Right ventricle myocardium inferior (tissue), 1 donor: ENCODE measurements around the gene EPB41L4B. TPM values are rescaled to one million over a fixed set of nuclear protein-coding genes. Genes with fewer than 3 reads are reported as not detected.
"Not testable (repeated sequence)": the region's sequence is repeated elsewhere in the genome, so short reads cannot be mapped to it uniquely, and the experiment has no call there.

Source experiments
- ATAC-seq: fragments of 200-7000 bp; cut with Tn5 transposase; one replicate; pipeline ENCODE4 v1.9.1; 2020; ENCODE audit warnings: mild to moderate bottlenecking, moderate library complexity
- DNase-seq: peaks from one replicate; pipeline ENCODE4 v3.0.0; 2021; ENCODE audit errors: missing footprints
- intact Hi-C: fragments of 100-400 bp; cut with DNase I; formaldehyde crosslinking; loops from one replicate; pipeline ENCODE4 v1.11.0; 2022
- total RNA-seq: library from RNA; stranded (reverse); fragmentation: NEBNext Ultra II Directional; extraction: Animal tissue kit (Norgen Biotek cat#: 25700); gene quantifications from one replicate; pipeline ENCODE4 v1.2.1, GENCODE V29; 2021
- donor health status: DM: no; HTN: yes; CAD: no; lungs with severe emphysema.

EPB41L4B gene
- total RNA-seq, 1 donor from 2014 or later, result 8.1 TPM

DNA sequence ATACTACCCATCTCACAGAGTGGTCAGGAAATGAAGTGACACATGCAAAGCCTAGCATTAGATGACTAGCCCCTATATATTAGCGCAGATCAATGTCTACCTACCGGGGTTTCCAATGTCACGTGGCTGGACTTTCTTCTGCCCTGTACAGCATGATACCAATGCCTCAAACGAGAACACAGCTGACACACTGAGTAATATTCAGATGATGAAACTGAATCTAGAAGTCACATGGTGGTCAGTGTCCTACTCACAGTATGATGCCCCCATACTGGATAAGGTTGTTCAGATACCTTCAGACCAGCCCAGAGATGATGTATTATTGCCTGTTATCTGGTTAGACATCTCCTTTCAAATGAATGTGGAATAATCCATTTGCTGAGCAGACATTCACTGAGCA lies 82.7 kb downstream of the EPB41L4B start:
- intact Hi-C loops, result no loop called here
- DNase-seq, result no peak
- ATAC-seq, result no peak

DNA sequence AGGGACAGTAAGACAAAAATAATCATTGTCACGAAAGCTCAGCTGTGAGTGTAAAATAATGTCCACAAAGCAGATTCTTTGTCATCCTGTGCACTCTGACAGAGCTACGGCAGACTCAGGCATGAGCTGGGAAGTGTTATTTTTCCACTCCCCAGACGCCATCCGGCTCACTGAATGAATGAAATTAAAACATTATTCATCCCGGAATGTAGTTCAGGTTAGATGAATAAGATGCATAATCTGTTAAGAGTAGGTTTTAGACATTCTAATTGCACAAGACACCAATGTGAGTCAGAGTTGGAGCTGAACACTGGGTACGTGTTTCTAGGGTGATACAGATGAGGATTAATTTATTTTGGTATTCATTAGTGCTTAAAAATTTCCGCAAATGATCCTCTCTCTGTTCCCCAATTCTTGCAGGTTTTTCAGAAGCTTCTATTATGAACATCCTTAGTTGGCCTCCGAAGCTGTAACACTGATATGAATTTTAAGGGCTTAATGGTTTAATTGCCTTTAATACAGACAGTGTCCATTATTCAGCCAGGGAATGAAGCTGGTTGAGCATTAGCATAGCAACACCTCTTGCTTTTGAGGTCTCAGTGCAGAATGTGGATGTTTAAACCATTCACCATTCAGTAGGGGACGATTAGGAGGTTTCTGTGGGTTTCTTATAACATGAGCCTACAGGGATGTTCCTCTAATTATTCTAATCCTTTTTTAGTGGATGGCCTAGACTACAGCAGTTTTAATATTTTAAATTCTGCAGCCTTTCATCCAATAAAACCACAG lies 88.2 kb downstream of the EPB41L4B start:
- intact Hi-C loops, result no loop called here
- no peak for DNase-seq
- ATAC-seq, result no peak

DNA sequence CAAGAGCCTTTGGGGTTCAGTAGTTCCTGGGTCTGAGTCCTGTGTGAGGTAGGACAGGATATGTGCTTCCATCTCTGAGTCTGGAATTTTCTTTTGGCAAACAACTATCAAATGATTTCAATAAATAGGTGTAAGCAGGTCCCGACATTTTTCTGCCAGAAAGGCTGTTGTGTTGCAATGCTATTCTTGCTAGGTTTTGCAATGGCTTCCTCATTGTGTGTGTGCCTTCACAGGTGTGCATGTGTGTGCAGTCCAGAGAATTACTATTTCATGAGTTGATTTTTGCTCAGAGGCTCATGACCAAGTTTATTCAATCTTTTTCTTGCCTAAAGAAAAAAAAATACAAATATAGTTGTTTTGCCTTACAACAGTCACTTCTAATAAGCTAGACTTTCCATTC lies 89.3 kb downstream of the EPB41L4B start:
- ATAC-seq (no peak), DNase-seq (no peak)
- intact Hi-C loops, result no loop called here

DNA sequence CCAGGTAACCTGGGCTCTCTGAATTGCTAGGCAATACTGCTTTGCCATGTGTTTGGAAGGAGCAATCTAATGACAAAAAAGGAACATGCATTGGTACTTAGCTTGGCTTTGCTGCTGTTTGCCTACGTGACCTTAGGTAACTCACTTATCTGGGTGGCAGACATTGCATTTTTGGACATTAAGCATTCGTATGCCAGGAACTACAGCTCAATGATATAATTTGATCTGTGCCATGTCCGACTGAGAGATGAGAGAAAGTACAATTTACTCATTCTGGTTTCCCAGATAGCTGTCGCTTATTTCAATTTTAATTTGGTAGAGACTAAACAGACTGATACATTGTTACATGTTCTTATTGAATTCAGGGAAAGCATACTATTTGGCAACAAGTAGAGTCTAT lies 90.6 kb downstream of the EPB41L4B start:
- intact Hi-C loops, result no loop called here
- DNase-seq (no peak), ATAC-seq (no peak)

DNA sequence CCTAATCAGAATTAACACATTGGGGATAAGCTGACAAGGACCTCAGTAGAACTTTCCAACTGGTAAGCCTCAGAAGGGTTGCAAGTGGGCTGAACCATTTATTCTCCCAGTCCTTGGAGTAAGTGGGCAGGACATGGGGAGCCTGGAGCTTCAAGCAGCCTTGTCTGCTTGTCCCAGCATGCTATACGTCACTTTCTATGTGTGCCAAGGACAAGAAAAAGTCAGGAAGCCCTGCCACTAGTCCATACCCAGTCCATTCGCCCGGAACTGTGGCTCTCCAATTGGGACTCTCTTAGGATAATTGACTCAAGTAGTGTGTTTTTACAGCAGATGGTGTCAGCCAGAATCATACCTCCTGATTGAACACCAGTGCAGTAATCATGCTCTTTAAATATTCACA lies 91.2 kb downstream of the EPB41L4B start:
- DNase-seq (no peak), ATAC-seq (no peak)
- intact Hi-C loops, result no loop called here

DNA sequence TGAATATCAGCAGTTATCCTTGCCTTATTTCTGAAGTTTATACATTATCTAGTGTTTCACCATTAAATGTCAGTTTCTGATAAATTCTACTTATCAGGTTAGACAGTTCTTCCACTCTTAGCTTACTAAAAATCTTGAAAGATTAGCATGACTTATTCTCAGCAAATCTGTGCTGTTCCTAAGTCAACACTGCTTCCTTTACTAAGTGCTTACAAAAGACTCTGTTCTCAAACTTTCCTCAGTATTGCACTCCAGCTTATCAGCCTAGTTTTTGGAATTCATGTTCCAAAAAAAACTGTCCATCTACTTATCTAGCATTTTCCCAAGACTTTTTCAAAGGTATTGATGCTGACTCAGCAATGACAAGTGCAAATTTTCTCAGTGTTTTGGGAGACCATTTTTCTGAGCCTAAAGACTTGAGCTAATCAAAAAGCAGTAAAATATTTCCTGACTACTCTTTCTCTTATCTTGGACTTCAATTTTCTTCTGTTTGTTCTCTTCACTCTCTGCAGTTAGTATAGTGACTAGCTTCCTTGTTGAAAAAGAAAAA lies 92.7 kb downstream of the EPB41L4B start:
- DNase-seq (no peak), ATAC-seq (no peak)
- intact Hi-C loops, result no loop called here

DNA sequence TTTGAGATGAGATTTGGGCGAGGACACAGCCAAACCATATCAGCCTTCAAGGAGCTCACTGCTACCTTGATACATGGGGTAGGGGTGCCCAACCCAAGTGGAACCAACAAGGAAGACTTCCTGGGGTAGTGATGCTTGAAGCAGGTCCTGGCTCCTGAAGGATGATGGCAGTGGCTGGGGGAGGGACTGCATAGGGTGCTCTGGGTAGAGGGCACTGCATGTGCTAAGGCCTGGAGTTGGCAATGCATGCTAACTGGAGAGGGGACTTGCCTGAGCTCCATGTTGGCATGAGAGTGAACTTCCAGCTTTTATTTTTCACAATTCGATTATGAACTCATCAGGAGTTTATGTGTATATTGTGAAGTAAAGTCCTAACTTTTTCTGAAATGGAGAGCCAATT lies 95.2 kb downstream of the EPB41L4B start:
- no peak for DNase-seq
- no peak for ATAC-seq
- intact Hi-C loops, result no loop called here

DNA sequence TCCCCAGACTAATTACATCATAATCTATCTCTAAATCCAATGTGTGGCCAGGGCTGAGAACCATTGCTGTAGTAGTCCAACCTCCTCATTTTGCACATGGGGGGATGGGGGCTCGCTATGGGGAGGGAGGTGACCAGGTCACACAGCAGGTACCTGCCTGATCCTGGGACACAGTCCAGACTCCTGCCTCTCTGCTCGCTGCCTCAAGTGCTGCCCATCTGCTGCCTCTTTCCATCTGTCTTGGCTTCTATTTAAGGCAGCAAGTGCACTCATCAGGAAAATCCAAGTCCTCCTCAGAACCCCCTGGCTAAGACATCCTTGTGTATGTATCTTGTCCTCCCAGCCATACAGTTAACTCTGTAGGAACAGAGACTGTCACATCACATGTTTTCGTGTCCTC lies 96.1 kb downstream of the EPB41L4B start:
- DNase-seq, result no peak
- no peak for ATAC-seq
- intact Hi-C loops, result no loop called here

DNA sequence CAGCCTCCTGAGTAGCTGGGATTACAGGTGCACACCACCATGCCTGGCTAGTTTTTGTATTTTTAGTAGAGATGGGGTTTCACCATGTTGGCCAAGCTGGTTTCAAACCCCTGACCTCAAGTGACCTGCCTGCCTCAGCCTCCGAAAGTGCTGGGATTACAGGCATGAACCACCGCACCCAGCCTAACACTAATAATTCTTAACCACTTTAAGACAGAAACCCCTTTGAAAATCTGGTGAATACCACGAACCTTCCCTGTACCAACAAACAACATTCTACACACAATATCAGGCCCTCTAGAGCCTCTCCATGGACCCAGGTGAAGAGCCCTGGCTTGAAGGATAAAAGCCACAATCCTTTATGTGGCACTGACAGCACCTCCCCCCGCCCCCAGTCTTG lies 102.6 kb downstream of the EPB41L4B start:
- ATAC-seq, intact Hi-C loops, DNase-seq: not testable (repeated sequence)

DNA sequence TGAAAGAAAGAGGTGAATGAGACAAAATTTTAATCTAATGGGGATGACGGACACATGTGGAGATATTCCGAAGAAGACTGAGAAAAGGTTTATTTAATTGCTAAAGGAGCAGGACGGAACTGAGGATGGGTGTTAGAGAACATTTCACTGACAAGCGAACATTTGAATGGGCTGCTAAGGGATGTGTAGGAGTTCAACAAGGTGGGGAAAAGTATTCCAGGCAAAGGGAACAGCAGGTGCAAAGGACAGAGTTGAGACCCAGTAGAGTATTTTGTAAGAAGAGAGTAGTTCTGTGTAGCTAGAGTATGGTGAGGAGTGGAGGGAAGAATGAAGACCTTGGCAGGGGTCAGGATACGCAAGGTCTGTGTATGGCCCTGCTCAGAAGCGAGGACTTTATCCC lies 106.4 kb downstream of the EPB41L4B start:
- ATAC-seq (peak; percentile 16), DNase-seq (no peak)
- intact Hi-C loops, result no loop called here

DNA sequence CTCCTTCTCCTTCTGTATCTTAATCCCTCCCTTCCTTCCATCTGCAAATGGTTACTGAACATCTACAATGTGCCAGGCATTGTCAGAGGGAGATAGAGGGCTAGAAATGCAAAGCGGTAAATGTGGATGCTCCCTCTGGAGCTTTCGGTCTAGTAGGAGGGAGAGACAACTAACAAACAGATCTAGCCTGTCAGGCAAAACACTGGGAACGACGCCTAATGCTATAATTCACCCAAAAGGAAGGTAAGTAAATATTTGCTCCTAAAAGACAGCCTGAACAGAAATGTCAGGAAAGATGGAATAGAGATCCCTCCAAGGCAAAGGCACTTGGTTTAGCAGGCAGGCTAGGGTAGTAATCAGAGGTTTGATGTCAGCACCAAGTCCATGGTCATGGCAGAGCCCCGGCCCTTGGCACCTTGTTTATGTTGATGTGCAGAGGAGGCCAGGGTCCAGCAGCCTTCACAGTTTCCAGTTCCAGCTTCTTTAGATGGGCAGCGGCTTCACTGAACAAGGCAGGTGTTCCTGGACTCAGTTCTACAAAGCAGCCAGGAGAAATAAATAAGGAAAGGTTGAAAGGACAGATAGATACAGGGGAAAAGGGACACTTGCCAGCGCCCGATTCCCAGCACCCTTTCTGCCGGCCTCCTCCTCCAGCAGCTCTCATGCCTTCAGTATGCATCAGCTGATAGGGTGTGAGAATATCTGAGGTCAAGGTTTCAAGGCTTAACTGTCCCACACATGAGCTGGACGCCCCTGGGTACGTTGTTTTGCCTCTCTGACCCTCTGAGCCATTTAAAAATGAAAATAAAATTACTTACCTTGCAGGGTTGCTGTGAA lies 107.4 kb downstream of the EPB41L4B start:
- DNase-seq, result no peak
- ATAC-seq, result peak; percentile 74
- intact Hi-C loops, result no loop called here

DNA sequence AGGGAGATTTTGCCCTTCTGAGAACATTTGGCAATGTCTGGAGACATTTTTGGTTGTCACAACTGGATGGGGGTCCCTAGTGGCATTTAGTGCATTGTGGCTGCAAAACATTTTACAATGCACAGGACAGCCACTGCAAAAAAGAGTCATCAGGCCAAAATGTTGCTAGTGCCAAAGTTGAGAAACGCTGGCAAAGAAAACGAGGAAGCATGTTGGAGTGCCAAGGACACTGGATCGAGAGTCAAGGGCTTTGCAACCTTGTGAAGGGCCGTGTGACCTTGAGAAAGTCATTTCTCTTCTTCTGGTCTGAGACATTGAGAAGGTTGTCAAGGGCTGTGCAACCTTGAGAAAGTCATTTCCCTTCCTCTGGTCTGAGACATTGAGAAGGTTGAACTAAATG lies 108.1 kb downstream of the EPB41L4B start:
- no peak for ATAC-seq
- DNase-seq, result no peak
- intact Hi-C loops, result no loop called here

DNA sequence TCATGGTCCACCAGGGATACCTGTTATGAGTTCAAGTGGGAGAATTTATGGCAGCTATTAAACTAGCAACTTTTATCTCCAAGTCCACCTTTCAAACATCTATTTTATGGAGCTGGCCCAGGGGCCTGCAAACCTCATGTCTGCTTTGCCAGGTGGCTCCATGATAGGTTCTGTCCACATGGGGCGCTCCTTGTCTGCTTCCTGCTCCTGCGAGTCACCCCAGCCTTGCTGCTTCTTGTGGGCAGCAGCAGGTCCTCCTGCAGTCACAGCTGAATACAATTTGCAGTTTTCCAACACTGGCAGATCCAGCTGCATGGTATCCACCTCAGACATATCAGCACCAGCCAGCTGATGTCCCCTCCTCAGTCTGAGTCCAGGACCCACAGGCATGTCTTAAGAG lies 114.2 kb downstream of the EPB41L4B start:
- DNase-seq (no peak), ATAC-seq (no peak)
- intact Hi-C loops, result no loop called here

DNA sequence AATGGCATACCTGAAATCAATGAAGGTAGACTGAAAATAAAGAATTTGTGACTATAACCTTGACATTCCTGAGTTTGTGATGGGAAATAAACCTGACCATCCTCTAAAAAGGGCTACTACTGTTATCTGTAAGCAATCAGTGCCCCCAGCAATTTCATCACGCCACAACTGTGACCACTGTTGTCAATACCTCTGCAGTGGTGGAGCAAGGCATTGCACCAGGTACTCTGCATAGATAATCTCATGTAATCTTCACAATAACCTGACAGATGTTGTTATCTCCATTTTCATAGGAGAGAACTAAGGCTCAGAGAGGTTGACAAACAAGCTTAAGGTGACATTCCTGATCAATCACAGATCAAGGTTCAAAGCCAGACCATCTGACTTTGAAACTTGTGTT lies 115.3 kb downstream of the EPB41L4B start:
- ATAC-seq, result no peak
- intact Hi-C loops, result no loop called here

DNA sequence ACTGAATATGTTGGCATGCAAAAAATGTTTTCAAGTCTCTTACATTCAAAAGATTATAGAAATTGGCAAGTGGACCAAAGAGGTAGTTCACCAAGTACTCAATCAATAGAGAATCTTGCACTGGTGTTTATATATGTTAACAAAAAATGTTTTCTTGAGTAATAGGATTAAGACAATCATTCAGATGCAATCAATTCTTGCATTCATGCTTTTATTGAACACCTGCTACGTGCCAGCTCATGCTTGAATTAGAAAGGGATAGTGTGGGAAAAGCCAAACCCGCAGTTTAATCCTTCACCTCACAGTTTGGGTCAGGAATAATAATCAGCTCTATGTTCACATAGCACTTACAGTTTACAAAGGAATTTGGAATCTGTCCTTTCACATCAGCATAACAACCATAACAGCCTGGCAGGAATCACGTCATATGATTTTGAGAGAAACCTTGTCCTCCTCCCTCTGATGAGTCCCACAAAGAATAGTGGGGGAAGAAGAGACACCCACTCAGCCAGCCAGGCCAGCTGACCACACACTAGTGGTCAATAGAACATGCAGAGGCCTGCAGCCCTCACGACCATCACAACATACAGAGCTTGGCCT lies 117.0 kb downstream of the EPB41L4B start:
- DNase-seq, result no peak
- no peak for ATAC-seq
- intact Hi-C loops, result no loop called here

More for the DNA sequence above, 115.3 kb downstream of the EPB41L4B start:
- no peak for DNase-seq

DNA sequence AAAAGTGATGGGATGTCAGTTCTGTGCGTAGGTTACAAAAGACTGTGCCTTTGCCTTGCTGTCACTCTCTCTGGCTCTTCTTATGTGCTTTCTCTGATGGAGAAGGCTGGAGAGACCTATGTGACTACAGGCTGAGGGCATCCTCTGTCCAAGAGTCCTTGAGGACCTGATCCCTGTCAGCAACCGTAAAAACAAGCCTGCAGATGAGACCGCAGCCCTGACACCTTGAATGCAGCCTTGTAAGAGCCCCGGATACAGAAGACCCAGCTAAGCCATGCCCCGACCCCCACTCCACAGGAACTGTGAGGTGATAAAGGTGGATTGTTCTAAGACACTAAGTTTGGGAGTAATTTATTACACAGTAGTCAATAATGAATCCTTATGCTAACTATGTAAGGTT lies 121.2 kb downstream of the EPB41L4B start:
- intact Hi-C loops, result no loop called here
- no peak for DNase-seq
- no peak for ATAC-seq

DNA sequence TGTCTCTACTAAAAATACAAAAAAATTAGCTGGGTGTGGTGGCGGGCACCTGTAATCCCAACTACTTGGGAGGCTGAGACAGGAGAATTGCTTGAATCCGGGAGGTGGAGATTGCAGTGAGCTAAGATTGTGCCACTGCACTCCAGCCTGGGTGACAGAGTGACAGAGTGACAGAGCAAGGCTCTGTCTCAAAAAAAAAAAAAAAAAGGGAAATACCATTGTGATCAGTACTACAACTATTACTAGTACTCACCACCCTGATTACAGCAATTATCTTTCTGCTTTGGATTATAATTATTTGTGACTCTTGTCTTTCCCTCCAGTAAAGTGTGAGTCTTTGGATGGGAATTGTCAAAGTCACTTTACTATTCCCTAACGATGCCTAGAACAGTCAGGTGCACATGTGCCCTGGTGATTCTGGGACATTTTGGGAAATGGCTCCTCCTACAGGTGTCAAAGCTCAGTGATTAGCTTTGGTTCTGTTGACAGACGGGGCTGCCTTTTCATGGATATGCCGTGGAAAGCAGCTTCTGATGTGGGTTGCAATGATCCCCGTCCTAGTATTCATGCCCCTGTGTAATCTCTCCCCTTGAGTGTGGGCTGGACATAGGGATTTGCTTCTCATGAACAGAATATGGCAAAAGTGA lies 122.0 kb downstream of the EPB41L4B start:
- no peak for DNase-seq
- intact Hi-C loops, result no loop called here
- ATAC-seq, result no peak

DNA sequence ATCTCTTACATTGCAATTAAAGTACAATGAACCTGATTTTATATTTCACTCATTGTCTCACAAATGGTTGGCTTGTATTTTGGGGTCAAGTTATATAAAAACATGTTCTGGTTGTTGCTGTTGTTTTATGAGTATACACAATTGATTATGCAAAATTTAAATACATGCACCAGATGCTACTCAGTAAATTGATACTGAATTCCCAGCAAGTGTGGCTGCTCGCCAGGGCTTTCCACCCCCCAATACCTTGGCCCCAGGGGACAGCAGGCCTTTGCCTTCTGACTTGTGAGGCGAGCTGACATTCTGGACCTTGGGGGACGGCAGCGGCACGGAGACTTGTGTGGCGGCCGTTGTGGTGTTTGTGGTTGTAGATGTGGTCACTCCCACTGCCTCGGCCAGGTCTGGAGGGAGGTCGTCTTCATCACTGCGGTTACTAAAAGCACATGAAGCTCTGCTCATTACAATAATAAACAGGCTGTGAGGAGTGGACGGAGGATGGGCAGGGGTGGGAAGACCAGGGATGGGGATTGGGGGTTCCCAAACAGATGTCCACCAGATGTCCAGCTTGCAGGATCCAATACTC lies 126.8 kb downstream of the EPB41L4B start:
- ATAC-seq, result no peak
- no peak for DNase-seq
- intact Hi-C loops, result loop anchor here (5.0 kb wide), 1 partner anchor 128 kb away; the partner anchor contains the start of gene EPB41L4B
